Type B pancreatic cell (in vitro differentiated cells): Measurements from ENCODE around the gene NOL9. TPM values are rescaled to one million over a fixed set of nuclear protein-coding genes. Genes with fewer than 3 reads are reported as not detected.

ENCODE experiments used
- DNase-seq: peaks from one replicate; pipeline ENCODE4 v3.0.0; 2021; ENCODE audit warnings: mixed read lengths; ENCODE audit not compliant: unreplicated experiment; ENCODE audit errors: extremely low spot score
- H3K27ac Mint-ChIP-seq: 2 replicates; pipeline ENCODE4 v1.8.0; 2021; ENCODE audit warnings: mild to moderate bottlenecking, mixed read lengths
- H3K27me3 Mint-ChIP-seq: 2 replicates; pipeline ENCODE4 v1.8.0; 2021; ENCODE audit warnings: mixed read lengths
- H3K36me3 Mint-ChIP-seq: 2 replicates; pipeline ENCODE4 v1.8.0; 2021; ENCODE audit warnings: mixed read lengths
- H3K4me1 Mint-ChIP-seq: one replicate; pipeline ENCODE4 v1.8.0; 2021; ENCODE audit warnings: mixed read lengths; ENCODE audit not compliant: unreplicated experiment
- H3K4me3 Mint-ChIP-seq: 2 replicates; pipeline ENCODE4 v1.8.0; 2021; ENCODE audit warnings: mild to moderate bottlenecking, mixed read lengths
- H3K9me3 Mint-ChIP-seq: 2 replicates; pipeline ENCODE4 v1.8.0; 2021; ENCODE audit warnings: mixed read lengths
- CTCF ChIP-seq: fragments of 200-600 bp; sonication (generic); conservative IDR thresholded peaks from 2 replicates; pipeline ENCODE4 v1.5.0; 2021; ENCODE audit warnings: antibody characterized with exemption, mild to moderate bottlenecking
- total RNA-seq: library from RNA; stranded (reverse); gene quantifications from 2 replicates; pipeline ENCODE4 v1.2.1, GENCODE V29; 2021; ENCODE audit warnings: low replicate concordance

The NOL9 gene
- total RNA-seq, 1 donor from 2014 or later: 43.0 TPM

DNA sequence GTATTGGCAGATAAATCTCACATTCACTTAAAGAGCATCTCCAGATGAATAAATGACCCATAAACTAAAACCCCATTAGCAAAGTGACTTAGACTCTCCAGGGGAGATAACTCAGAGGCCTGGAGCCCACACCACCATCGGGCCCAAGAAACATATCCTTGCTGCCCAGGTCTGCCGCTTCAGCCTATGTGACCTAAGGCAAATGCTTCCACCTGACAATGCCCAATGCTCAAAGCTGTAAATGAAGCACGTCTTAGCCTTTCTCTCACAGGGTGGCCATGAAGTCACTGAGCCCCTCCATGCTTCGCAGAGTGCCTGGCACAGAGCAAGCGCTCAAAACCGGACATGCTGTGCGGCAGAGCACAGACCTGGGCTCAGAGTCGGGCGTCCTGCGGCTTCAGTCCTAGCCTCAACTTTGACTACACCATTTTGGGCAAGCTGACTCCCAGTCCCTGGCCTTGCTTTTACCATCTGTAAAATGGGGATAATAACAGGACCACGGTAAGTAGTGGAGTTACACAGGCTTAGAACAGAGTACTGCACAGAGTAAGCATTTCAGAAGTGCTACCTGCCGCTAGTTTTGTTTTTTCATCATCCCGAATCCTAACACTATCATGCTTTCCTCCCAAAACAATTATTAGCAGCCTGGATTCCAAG, 23.7 kb downstream of the NOL9 start:
- no peak for DNase-seq
- Mint-ChIP-seq H3K27me3 (no peaks in the 10 kb centered on the region), H3K9me3 (no peaks in the 10 kb centered on the region), H3K27ac (no peak overlapping the region), H3K4me1 (no peaks in the 10 kb centered on the region), H3K4me3 (no peak overlapping the region), H3K36me3 (peaks cover 30% of the 10 kb centered on the region)
- no peak for TF ChIP-seq CTCF

DNA sequence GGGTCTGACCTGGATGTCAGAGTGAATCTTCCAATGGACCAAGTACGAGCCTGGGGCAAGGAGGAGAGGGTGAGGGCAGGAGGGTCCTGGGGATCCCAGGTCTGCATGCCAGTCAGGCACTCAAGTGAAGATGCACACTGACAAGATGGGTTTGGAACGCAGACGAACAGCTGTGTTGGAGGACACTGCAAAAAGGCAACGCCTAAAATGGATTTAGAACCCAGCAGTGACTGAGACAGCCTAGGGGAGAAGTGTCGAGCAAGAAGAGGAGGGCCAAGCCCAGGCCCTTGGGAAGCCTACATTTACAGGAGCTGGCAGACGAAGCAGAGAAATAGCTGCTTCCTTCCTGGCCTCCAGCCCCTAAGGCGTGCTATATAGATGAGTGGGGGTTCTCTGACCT, 25.8 kb downstream of the NOL9 start:
- H3K27me3 Mint-ChIP-seq: no peaks in the 10 kb centered on the region
- DNase-seq: no peak
- H3K4me1 Mint-ChIP-seq: no peaks in the 10 kb centered on the region
- H3K9me3 Mint-ChIP-seq: no peaks in the 10 kb centered on the region
- H3K4me3 Mint-ChIP-seq: no peak overlapping the region
- H3K27ac Mint-ChIP-seq: no peak overlapping the region
- H3K36me3 Mint-ChIP-seq: peaks cover 26% of the 10 kb centered on the region
- no peak for TF ChIP-seq CTCF

- Mint-ChIP-seq H3K4me1 (no peaks in the 10 kb centered on the region), H3K9me3 (no peaks in the 10 kb centered on the region), H3K27ac (no peak overlapping the region), H3K36me3 (peaks cover 15% of the 10 kb centered on the region), H3K4me3 (no peak overlapping the region), H3K27me3 (no peaks in the 10 kb centered on the region)
- DNase-seq: no peak
- TF ChIP-seq CTCF: no peak
These were observed 28.0 kb downstream of the NOL9 start for GRCh38 chr1:6526316-6526715.

GRCh38 chr1:6523566-6523965, 30.7 kb downstream of the NOL9 start:
- peaks cover 23% of the 10 kb centered on the region for H3K4me1 Mint-ChIP-seq
- H3K36me3 Mint-ChIP-seq: peaks cover 15% of the 10 kb centered on the region
- no peak for DNase-seq
- no peaks in the 10 kb centered on the region for H3K9me3 Mint-ChIP-seq
- H3K27ac Mint-ChIP-seq: no peak overlapping the region
- no peaks in the 10 kb centered on the region for H3K27me3 Mint-ChIP-seq
- TF ChIP-seq CTCF: peak; percentile 63
- no peak overlapping the region for H3K4me3 Mint-ChIP-seq

- Mint-ChIP-seq H3K27me3 (no peaks in the 10 kb centered on the region), H3K4me1 (peaks cover 28% of the 10 kb centered on the region)
These were observed 32.8 kb downstream of the NOL9 start for GRCh38 chr1:6521536-6521935.

More at GRCh38 chr1:6521536-6521935, 32.8 kb downstream of the NOL9 start:
- DNase-seq: no peak
- no peak for TF ChIP-seq CTCF
- Mint-ChIP-seq H3K27ac (peak overlapping the region; percentile 90), H3K4me3 (no peak overlapping the region), H3K36me3 (peaks cover 7% of the 10 kb centered on the region), H3K9me3 (no peaks in the 10 kb centered on the region)
